ENCODE results near the gene PDRG1. TPM values are rescaled to one million over a fixed set of nuclear protein-coding genes. Genes with fewer than 3 reads are reported as not detected.
"Not testable (repeated sequence)": the region's sequence is repeated elsewhere in the genome, so short reads cannot be mapped to it uniquely, and the experiment has no call there.

Gene PDRG1
- total RNA-seq, 2 experiments from 2014 or later: 12.9 to 13.9 TPM

DNA sequence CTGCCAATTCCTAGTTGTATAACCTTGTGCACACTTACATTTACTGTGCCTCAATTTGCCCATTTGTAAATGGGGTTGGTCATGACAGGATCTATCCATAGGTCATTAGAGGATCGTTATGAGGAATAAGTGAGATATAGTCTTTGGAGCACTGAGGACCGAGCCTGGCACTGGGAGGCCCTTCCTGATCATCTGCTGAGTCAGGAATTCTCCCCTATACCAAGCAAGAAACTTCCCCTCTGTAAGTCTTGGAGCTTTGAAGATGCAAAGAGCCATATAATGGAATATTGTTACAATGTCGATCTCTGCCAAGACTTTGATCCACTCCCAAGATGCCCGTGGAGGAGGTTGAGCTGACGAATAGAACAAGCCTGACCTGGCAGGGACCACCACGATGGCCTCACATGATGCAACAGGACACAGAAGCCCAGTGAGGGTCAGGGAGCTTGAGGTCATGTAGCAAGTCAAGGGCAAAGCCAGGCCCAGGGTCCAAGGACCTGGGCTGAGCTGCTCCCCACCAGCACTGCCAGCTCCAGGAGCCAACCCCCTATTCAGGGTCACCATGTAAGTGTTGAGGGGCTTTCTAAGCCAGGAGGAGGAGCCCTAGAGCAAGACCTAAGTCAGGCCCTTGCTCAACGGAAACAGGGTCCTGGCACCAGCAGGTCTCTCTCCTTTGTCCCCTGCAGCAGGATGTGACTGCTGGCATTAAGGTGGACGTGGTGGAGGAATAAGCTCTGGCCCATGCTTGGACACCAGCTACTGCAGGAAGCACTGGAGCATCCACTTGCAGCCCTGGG is 16.7 kb downstream of the PDRG1 start:
- DNase-seq: no peak
- CTCF ChIA-PET: interaction anchor here (0.9 kb wide), 1 partner anchor 17 kb away, joined by 3 read pairs; the partner anchor contains the start of gene PDRG1
- H3K27ac Mint-ChIP-seq: no peak overlapping the region
- H3K4me1 Mint-ChIP-seq: no peaks in the 10 kb centered on the region
- H3K36me3 Mint-ChIP-seq (ENCODE audit: low read depth): no peaks in the 10 kb centered on the region
- no peak overlapping the region for H3K4me3 Mint-ChIP-seq
- peaks cover 7% of the 10 kb centered on the region for H3K27me3 Mint-ChIP-seq
- no peaks in the 10 kb centered on the region for H3K9me3 Mint-ChIP-seq
- POLR2A ChIA-PET: no interaction called here

DNA sequence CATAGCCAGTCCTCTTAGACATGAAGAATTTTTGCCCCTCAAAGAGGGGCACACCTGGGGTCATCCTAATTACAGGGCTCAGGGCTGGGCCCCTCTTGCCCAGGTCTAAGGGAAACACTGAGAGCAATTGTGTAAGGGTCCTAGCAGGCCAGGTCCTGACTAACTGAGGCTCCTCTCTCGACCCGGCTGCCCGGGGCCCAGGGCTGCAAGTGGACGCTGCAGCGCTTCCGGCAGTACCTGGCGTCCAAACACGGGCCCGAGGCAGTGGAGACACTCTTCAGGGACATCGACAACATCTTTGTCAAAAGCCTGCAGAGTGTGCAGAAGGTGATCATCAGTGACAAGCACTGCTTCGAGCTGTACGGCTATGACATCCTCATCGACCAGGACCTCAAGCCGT is 17.4 kb downstream of the PDRG1 start:
- DNase-seq: no peak
- H3K4me3 Mint-ChIP-seq: no peak overlapping the region
- POLR2A ChIA-PET: no interaction called here
- CTCF ChIA-PET: interaction anchor here (0.9 kb wide), 1 partner anchor 17 kb away, joined by 3 read pairs; the partner anchor contains the start of gene PDRG1
- H3K36me3 Mint-ChIP-seq (ENCODE audit: low read depth): no peaks in the 10 kb centered on the region
- H3K27me3 Mint-ChIP-seq: peaks cover 9% of the 10 kb centered on the region
- no peaks in the 10 kb centered on the region for H3K4me1 Mint-ChIP-seq
- H3K9me3 Mint-ChIP-seq: no peaks in the 10 kb centered on the region
- no peak overlapping the region for H3K27ac Mint-ChIP-seq

DNA sequence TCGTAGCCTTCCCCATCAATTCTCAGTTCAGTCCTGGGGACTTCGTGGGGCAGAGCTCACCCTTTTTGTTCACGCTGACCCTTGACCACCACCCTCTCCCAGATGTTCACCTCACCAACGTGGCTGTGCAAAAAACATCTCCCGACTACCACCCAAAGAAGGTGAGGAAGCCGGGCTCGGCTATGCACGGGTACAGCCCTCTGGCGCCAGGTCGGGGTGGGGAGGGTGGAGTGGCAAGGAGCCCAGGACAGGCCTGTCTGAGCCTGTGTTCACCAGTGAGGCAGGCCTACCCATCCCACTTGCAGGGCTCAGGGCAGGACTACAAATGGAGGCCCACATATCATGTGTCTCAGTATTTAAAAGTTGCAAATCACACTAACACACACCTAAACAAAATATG is 18.1 kb downstream of the PDRG1 start:
- POLR2A ChIA-PET: no interaction called here
- H3K27me3 Mint-ChIP-seq: peaks cover 13% of the 10 kb centered on the region
- no peaks in the 10 kb centered on the region for H3K4me1 Mint-ChIP-seq
- H3K36me3 Mint-ChIP-seq (ENCODE audit: low read depth): no peaks in the 10 kb centered on the region
- no peak for DNase-seq
- no peaks in the 10 kb centered on the region for H3K9me3 Mint-ChIP-seq
- CTCF ChIA-PET: interaction anchor here (1.0 kb wide), 1 partner anchor 9 kb away, joined by 4 read pairs; no protein-coding TSS in a partner anchor
- no peak overlapping the region for H3K4me3 Mint-ChIP-seq
- no peak overlapping the region for H3K27ac Mint-ChIP-seq

DNA sequence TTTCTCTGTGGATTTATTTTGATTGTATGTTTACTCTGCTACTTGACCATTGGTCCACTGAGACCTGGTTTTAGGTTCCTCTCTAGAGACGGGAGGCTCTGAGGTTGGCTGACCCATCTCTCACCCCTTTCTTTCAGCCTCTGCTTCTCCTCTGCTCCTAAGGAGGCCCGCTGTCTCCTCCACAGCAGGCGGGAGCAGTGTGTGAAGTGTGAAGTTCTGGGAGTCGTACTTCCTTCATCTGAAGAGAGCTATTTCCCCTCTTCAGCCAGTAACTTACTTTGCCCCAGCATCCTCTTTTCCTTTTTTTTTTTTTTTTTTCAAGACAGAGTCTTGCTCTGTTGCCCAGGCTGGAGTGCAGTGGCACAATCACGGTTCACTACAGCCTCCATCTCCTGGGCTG is 21.1 kb downstream of the PDRG1 start:
- no peaks in the 10 kb centered on the region for H3K36me3 Mint-ChIP-seq (ENCODE audit: low read depth)
- peaks cover 19% of the 10 kb centered on the region for H3K27me3 Mint-ChIP-seq
- CTCF ChIA-PET: interaction anchor here (0.6 kb wide), 1 partner anchor 101 kb away, joined by 3 read pairs; no protein-coding TSS in a partner anchor
- DNase-seq: no peak
- H3K4me3 Mint-ChIP-seq: no peak overlapping the region
- no peaks in the 10 kb centered on the region for H3K9me3 Mint-ChIP-seq
- POLR2A ChIA-PET: interaction anchor here (0.7 kb wide), 1 partner anchor 38 kb away, joined by 3 read pairs; no protein-coding TSS in a partner anchor
- no peak overlapping the region for H3K27ac Mint-ChIP-seq
- no peaks in the 10 kb centered on the region for H3K4me1 Mint-ChIP-seq

DNA sequence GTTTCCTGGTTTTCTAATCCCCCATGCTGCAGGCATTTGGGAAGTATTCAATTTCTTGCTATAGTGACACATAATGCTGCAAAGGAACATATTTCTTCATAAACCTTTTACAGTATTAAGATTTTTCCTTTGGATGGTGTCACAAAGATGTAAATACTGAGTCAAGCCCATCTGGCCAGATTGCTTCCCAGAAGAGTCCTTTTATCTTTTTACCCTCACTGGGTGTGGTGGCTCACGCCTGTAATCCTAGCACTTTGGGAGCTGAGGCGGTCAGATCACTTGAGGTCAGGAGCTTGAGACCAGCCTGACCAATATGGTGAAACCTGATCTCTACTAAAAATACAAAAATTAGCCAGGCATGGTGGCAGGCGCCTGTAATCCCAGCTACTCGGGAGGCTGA is 22.2 kb downstream of the PDRG1 start:
- H3K27ac Mint-ChIP-seq; H3K4me3 Mint-ChIP-seq; H3K9me3 Mint-ChIP-seq; CTCF ChIA-PET; H3K36me3 Mint-ChIP-seq (ENCODE audit: low read depth); POLR2A ChIA-PET; DNase-seq; H3K4me1 Mint-ChIP-seq: not testable (repeated sequence)
- H3K27me3 Mint-ChIP-seq: peaks cover 19% of the 10 kb centered on the region

DNA sequence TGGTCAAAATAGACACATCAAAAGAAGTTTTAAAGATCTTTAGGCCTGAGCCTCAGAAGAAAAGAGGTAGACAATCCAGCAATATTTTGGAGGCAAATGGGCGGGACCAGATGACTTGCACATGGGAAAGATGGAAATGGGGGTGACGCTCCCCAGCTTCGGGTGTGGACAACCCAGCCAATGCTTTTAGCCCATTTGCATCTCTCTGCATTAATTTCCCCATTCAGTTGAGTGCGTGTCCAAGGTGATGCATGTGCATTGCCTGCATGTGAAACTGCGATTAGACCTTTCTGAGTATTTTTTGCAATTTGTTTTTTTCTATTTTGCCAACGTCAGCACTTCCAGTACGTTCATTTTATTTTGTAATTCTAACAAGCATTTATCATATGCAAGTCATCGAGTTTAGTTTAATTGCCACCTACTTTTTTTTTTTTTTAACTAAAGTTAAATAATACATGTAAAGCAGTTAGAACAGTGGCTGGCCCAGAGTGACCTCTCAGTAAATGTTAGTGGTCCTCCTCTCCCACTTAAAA is 24.2 kb downstream of the PDRG1 start:
- CTCF ChIA-PET: no interaction called here
- no peaks in the 10 kb centered on the region for H3K9me3 Mint-ChIP-seq
- H3K27me3 Mint-ChIP-seq: peaks cover 19% of the 10 kb centered on the region
- no peaks in the 10 kb centered on the region for H3K36me3 Mint-ChIP-seq (ENCODE audit: low read depth)
- POLR2A ChIA-PET: interaction anchor here (0.6 kb wide), 1 partner anchor 131 kb away, joined by 5 read pairs; no protein-coding TSS in a partner anchor
- no peak for DNase-seq
- H3K4me3 Mint-ChIP-seq: no peak overlapping the region
- H3K27ac Mint-ChIP-seq: no peak overlapping the region
- no peaks in the 10 kb centered on the region for H3K4me1 Mint-ChIP-seq

DNA sequence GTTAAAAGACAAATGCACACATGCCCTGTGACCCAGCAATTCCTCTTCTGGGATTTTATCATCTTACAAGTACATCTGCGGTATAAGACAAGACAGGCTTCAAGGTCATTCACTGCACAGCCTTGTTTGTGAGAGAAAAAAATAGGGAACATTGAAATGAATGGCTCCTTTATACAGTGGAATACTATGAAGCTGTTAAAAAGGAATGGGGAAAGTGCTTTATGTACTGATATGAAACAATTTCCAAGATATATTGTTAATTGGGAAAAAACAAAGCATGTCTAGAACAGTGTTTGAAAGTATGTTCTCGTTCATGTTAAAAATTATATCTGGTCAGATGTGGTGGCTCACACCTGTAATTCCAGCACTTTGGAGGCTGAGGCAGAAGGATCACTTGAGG is 25.4 kb downstream of the PDRG1 start:
- H3K27me3 Mint-ChIP-seq: peaks cover 19% of the 10 kb centered on the region
- CTCF ChIA-PET: interaction anchor here (0.9 kb wide), 1 partner anchor 8 kb away, joined by 3 read pairs; no protein-coding TSS in a partner anchor
- H3K27ac Mint-ChIP-seq: no peak overlapping the region
- H3K4me3 Mint-ChIP-seq: no peak overlapping the region
- H3K4me1 Mint-ChIP-seq: no peaks in the 10 kb centered on the region
- H3K36me3 Mint-ChIP-seq (ENCODE audit: low read depth): no peaks in the 10 kb centered on the region
- POLR2A ChIA-PET: no interaction called here
- no peaks in the 10 kb centered on the region for H3K9me3 Mint-ChIP-seq
- no peak for DNase-seq

DNA sequence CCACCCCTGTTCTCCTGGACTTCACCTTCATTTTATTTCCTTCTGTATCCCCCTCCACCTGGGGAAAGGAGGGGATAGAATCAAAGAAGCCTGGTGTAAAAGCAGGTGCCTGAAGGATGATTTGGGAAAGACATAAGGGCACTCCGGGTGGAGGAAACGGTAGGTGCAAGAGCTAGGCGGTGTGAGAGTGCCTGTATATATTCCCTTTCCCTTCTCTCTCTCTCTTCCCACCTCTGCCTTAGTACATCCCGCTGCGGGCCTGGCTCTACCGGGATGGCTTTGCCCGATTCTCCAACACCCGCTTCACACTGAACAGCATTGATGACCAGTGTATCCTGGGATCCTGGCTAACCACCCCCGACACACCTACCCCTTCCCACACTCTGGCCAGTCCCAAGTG is 26.2 kb downstream of the PDRG1 start:
- CTCF ChIA-PET: no interaction called here
- Mint-ChIP-seq H3K4me1 (no peaks in the 10 kb centered on the region), H3K9me3 (no peaks in the 10 kb centered on the region), H3K27ac (no peak overlapping the region), H3K27me3 (peaks cover 15% of the 10 kb centered on the region), H3K36me3 (ENCODE audit: low read depth) (no peaks in the 10 kb centered on the region), H3K4me3 (no peak overlapping the region)
- no peak for DNase-seq
- POLR2A ChIA-PET: no interaction called here

DNA sequence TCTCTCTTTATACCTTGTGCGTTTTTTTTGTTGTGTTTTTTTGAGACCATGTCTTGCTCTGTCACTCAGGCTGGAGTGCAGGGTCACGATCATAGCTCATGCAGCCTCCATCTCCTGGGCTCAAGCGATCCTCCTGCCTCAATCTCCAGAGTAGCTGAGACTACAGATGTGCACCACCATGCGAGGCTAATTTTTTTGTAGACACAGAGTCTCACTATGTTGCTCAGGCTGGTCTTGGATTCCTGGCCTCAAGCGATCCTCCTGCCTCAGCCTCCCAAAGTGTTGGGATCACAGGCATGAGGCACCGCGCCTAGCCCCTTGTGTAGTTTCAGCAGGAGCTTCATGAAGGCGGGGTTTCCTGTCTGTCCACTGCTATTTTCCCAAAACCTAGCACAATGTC is 27.3 kb downstream of the PDRG1 start:
- Mint-ChIP-seq H3K9me3 (no peaks in the 10 kb centered on the region), H3K4me3 (no peak overlapping the region), H3K4me1 (no peaks in the 10 kb centered on the region), H3K27me3 (peaks cover 11% of the 10 kb centered on the region), H3K27ac (no peak overlapping the region), H3K36me3 (ENCODE audit: low read depth) (no peaks in the 10 kb centered on the region)
- ChIA-PET POLR2A (no interaction called here), CTCF (interaction anchor here (0.9 kb wide), 1 partner anchor 12 kb away, joined by 4 read pairs; no protein-coding TSS in a partner anchor)
- no peak for DNase-seq

DNA sequence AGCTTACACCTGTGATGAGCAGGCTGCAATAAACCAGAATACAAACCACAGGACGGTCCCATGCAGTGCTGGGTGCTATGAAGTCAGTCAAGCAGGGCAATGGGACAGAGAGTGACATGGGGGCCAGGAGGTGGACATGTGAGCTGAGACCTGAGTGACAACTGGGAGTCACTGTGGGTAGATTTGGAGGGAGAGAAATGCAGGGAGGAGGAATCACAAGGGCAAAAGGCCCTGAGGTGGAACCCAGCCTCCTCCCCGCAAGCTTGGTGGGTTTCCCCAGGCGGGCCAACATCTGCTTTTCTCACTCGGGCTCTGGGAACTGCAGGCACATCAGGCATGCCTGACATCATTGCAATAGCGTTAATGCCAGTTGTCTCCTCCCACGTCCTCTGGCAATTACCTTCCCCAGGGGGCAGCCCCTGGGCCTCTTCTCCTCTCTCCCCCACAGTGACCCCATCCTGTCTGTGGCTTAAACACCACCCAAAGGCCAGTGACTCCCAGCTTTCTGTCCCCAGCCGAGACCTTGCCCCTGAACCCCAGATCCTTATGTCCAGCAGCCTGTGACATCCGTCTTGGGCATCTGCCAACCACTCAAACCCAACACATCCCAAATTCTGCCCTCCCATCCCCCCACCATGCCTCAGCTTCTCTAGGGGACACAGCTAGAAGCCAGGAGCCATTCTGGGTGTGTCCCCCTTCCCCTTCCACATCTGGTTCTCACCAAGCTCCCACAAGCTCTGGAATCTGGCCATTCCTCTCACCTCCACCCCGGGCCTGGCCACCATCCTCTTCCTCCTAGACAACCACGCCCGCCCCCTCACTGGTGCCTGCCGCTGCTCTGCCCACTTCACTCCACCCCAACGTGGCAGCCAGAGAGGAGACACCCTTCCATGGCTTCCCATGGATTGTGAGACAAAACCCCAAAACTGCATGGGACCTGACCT is 28.2 kb downstream of the PDRG1 start:
- no peak for DNase-seq
- Mint-ChIP-seq H3K36me3 (ENCODE audit: low read depth) (no peaks in the 10 kb centered on the region), H3K9me3 (no peaks in the 10 kb centered on the region), H3K4me3 (no peak overlapping the region), H3K27ac (no peak overlapping the region), H3K27me3 (peaks cover 14% of the 10 kb centered on the region), H3K4me1 (no peaks in the 10 kb centered on the region)
- CTCF ChIA-PET: interaction anchor here (0.9 kb wide), 1 partner anchor 13 kb away, joined by 4 read pairs; no protein-coding TSS in a partner anchor
- POLR2A ChIA-PET: no interaction called here

DNA sequence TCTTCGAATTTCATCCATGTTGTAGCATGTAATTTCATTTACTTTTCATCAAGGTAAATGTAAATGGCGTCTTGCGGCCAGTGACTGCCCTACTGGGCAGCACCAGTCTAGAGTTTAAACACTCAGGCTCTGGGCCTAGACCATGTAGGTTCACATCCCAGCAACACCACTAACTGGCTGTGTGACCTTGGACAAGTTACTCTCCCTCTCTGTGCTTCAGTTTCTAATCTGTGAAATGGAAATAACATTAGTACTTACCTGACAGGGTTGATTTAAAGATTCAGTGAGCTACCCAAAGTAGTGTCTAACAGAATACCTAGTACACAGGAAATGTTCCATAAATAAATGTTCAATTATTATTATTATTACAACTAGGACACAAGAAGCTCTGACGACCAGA is 29.3 kb downstream of the PDRG1 start:
- DNase-seq: no peak
- CTCF ChIA-PET: interaction anchor here (0.6 kb wide), 1 partner anchor 137 kb away, joined by 4 read pairs; no protein-coding TSS in a partner anchor
- H3K4me3 Mint-ChIP-seq: no peak overlapping the region
- H3K27me3 Mint-ChIP-seq: peaks cover 19% of the 10 kb centered on the region
- H3K27ac Mint-ChIP-seq: no peak overlapping the region
- POLR2A ChIA-PET: no interaction called here
- H3K4me1 Mint-ChIP-seq: peaks cover 4% of the 10 kb centered on the region
- H3K36me3 Mint-ChIP-seq (ENCODE audit: low read depth): no peaks in the 10 kb centered on the region
- no peaks in the 10 kb centered on the region for H3K9me3 Mint-ChIP-seq

DNA sequence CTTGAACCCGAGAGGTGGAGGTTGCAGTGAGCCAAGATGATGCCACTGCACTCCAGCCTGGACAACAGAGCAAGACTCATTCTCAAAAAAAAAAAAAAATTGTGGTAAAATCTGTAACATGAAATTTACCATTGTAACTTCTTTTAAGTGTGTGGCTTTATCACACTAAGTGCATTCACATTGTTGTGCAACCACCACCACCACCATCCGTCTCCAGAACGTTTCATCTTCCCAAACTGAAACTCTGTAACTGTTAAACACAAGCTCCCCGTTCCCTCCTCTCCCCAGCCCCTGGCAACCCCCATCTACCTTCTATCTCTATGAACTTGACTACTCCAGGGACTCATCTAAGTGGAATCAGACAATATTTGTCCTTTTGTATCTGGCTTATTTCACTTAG is 29.7 kb downstream of the PDRG1 start:
- Mint-ChIP-seq H3K4me1 (peaks cover 4% of the 10 kb centered on the region), H3K27me3 (peaks cover 16% of the 10 kb centered on the region), H3K4me3 (no peak overlapping the region), H3K36me3 (ENCODE audit: low read depth) (no peaks in the 10 kb centered on the region), H3K27ac (no peak overlapping the region), H3K9me3 (no peaks in the 10 kb centered on the region)
- POLR2A ChIA-PET: no interaction called here
- no peak for DNase-seq
- CTCF ChIA-PET: interaction anchor here (0.6 kb wide), 1 partner anchor 138 kb away, joined by 4 read pairs; no protein-coding TSS in a partner anchor

DNA sequence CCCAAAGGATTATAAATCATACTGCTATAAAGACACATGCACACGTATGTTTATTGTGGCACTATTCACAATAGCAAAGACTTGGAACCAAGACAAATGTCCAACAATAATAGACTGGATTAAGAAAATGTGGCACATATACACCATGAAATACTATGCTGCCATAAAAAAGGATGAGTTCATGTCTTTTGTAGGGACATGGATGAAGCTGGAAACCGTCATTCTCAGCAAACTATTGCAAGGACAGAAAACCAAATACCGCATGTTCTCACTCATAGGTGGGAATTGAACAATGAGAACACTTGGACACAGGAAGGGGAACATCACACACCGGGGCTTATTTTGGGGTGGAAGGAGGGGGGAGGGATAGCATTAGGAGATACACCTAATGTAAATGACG is 30.4 kb downstream of the PDRG1 start:
- CTCF ChIA-PET; DNase-seq; POLR2A ChIA-PET; H3K9me3 Mint-ChIP-seq; H3K36me3 Mint-ChIP-seq (ENCODE audit: low read depth); H3K27ac Mint-ChIP-seq; H3K4me1 Mint-ChIP-seq; H3K4me3 Mint-ChIP-seq: not testable (repeated sequence)
- H3K27me3 Mint-ChIP-seq: peaks cover 16% of the 10 kb centered on the region

Measured in activated CD4-positive, alpha-beta T cell treated with anti-CD3 and anti-CD28 coated beads, Interleukin-2, amount 10 ng/mL, durations not matched to agents 7 days and 5 days (primary cell).